Astrocyte (in vitro differentiated cells and primary cell): ENCODE data around the gene MYOM3. TPM values are rescaled to one million over a fixed set of nuclear protein-coding genes. Genes with fewer than 3 reads are reported as not detected.

ENCODE experiments used
- DNase-seq: peaks from one replicate; pipeline ENCODE4 v3.0.0-alpha.2; 2010; ENCODE audit warnings: low read depth
- FAIRE-seq: peaks from 2 replicates; lab custom pipeline; 2011; peaks lifted over from hg19 to GRCh38; lab: Jason Lieb, UNC
- H2AFZ ChIP-seq: 2 replicates; pipeline ENCODE4 v1.6.0; 2012; ENCODE audit warnings: low read depth, low read length, inconsistent platforms
- H3K27ac ChIP-seq: 2 replicates; pipeline ENCODE4 v1.5.1; 2011; ENCODE audit warnings: low read depth, low read length, inconsistent platforms
- H3K27me3 ChIP-seq: 2 replicates; pipeline ENCODE4 v1.6.0; 2011; ENCODE audit warnings: low read length, inconsistent platforms; ENCODE audit not compliant: insufficient read depth
- H3K36me3 ChIP-seq: 2 replicates; pipeline ENCODE4 v1.5.1; 2011; ENCODE audit warnings: low read length, inconsistent platforms; ENCODE audit not compliant: insufficient read depth
- H3K4me1 ChIP-seq: 2 replicates; pipeline ENCODE4 v1.5.1; 2011; ENCODE audit warnings: low read length, inconsistent platforms; ENCODE audit not compliant: insufficient read depth
- H3K4me2 ChIP-seq: 2 replicates; pipeline ENCODE4 v1.6.0; 2012; ENCODE audit warnings: low read length, inconsistent platforms
- H3K4me3 ChIP-seq: 2 replicates; pipeline ENCODE4 v1.5.1; 2011; ENCODE audit warnings: low read depth, mild to moderate bottlenecking, low read length, inconsistent platforms; ENCODE audit not compliant: insufficient read depth
- H3K79me2 ChIP-seq: 2 replicates; pipeline ENCODE4 v1.6.0; 2012; ENCODE audit warnings: mild to moderate bottlenecking, low read length, inconsistent platforms; ENCODE audit not compliant: insufficient read depth
- H3K9ac ChIP-seq: 2 replicates; pipeline ENCODE4 v1.6.0; 2012; ENCODE audit warnings: mild to moderate bottlenecking, low read length, inconsistent platforms
- H3K9me3 ChIP-seq: 2 replicates; pipeline ENCODE4 v1.5.1; 2012; ENCODE audit warnings: low read depth, mild to moderate bottlenecking, low read length, inconsistent platforms; ENCODE audit not compliant: insufficient read depth
- H4K20me1 ChIP-seq: 2 replicates; pipeline ENCODE4 v1.6.0; 2012; ENCODE audit warnings: low read length, inconsistent platforms; ENCODE audit not compliant: insufficient read depth
- H3K27ac Mint-ChIP-seq: one replicate; pipeline ENCODE4 v1.8.0; 2021; ENCODE audit warnings: mild to moderate bottlenecking, mixed read lengths; ENCODE audit not compliant: unreplicated experiment
- H3K27me3 Mint-ChIP-seq: one replicate; pipeline ENCODE4 v1.8.0; 2021; ENCODE audit warnings: low read depth, mixed read lengths; ENCODE audit not compliant: unreplicated experiment
- H3K36me3 Mint-ChIP-seq: one replicate; pipeline ENCODE4 v1.8.0; 2021; ENCODE audit warnings: low read depth, mixed read lengths; ENCODE audit not compliant: unreplicated experiment
- H3K4me1 Mint-ChIP-seq: one replicate; pipeline ENCODE4 v1.8.0; 2021; ENCODE audit warnings: low read depth, mixed read lengths; ENCODE audit not compliant: unreplicated experiment
- H3K4me3 Mint-ChIP-seq: one replicate; pipeline ENCODE4 v1.8.0; 2021; ENCODE audit warnings: mild to moderate bottlenecking, moderate library complexity, mixed read lengths; ENCODE audit not compliant: unreplicated experiment
- H3K9me3 Mint-ChIP-seq: one replicate; pipeline ENCODE4 v1.8.0; 2021; ENCODE audit warnings: mild to moderate bottlenecking, mixed read lengths; ENCODE audit not compliant: unreplicated experiment
- EZH2 ChIP-seq: IDR thresholded peaks from 2 replicates; pipeline ENCODE4 v1.6.1; 2012; ENCODE audit warnings: mild to moderate bottlenecking, low read length, inconsistent platforms; ENCODE audit not compliant: insufficient read depth
- total RNA-seq: library from RNA; stranded (reverse); gene quantifications from 2 replicates; pipeline ENCODE4 v1.2.1, GENCODE V29; 2021
- TF ChIP-seq, protein P1 (sequence below): IDR thresholded peaks from 2 replicates; pipeline ENCODE4 v1.5.1; 2011; ENCODE audit warnings: low read depth, mild to moderate bottlenecking, inconsistent platforms, low read length, moderate library complexity; ENCODE audit not compliant: insufficient read depth

MYOM3 gene
- total RNA-seq, 1 donor from 2014 or later: 1.0 TPM

DNA sequence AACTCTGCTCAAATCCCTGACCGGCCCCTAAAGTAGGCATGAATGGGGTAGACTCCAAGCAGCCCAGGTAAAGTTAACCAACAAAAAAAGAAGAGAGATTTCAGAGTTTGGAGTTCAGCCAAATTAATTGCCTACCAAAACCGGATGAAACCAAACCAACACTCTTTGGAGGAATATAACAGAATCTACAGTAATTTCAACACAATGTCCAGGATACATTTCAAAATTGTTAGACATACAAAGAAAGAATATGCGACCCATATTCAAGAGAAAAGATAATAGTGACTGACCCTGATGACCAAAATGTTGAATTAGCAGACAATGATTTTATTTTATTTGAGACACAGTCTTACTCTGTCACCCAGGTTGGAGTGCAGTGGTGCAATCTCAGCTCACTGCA lies 18.4 kb upstream of the MYOM3 start:
- Histone ChIP-seq H3K9ac (no peak overlapping the region), H3K79me2 (no peaks in the 10 kb centered on the region), H3K27ac (no peak overlapping the region), H3K27me3 (peaks cover 2% of the 10 kb centered on the region), H4K20me1 (no peaks in the 10 kb centered on the region), H3K36me3 (no peaks in the 10 kb centered on the region), H3K4me1 (no peaks in the 10 kb centered on the region), H3K9me3 (no peaks in the 10 kb centered on the region), H3K4me3 (no peak overlapping the region), H2AFZ (no peak overlapping the region), H3K4me2 (no peak overlapping the region)
- no peak for FAIRE-seq
- H3K9me3 Mint-ChIP-seq: peaks cover 12% of the 10 kb centered on the region
- H3K27me3 Mint-ChIP-seq: no peaks in the 10 kb centered on the region
- H3K4me1 Mint-ChIP-seq: no peaks in the 10 kb centered on the region
- no peaks in the 10 kb centered on the region for H3K36me3 Mint-ChIP-seq
- H3K27ac Mint-ChIP-seq: no peak overlapping the region
- TF ChIP-seq EZH2: no peak
- TF ChIP-seq, protein P1, sequence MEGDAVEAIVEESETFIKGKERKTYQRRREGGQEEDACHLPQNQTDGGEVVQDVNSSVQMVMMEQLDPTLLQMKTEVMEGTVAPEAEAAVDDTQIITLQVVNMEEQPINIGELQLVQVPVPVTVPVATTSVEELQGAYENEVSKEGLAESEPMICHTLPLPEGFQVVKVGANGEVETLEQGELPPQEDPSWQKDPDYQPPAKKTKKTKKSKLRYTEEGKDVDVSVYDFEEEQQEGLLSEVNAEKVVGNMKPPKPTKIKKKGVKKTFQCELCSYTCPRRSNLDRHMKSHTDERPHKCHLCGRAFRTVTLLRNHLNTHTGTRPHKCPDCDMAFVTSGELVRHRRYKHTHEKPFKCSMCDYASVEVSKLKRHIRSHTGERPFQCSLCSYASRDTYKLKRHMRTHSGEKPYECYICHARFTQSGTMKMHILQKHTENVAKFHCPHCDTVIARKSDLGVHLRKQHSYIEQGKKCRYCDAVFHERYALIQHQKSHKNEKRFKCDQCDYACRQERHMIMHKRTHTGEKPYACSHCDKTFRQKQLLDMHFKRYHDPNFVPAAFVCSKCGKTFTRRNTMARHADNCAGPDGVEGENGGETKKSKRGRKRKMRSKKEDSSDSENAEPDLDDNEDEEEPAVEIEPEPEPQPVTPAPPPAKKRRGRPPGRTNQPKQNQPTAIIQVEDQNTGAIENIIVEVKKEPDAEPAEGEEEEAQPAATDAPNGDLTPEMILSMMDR: no peak
- DNase-seq: no peak
- H3K4me3 Mint-ChIP-seq: no peak overlapping the region

DNA sequence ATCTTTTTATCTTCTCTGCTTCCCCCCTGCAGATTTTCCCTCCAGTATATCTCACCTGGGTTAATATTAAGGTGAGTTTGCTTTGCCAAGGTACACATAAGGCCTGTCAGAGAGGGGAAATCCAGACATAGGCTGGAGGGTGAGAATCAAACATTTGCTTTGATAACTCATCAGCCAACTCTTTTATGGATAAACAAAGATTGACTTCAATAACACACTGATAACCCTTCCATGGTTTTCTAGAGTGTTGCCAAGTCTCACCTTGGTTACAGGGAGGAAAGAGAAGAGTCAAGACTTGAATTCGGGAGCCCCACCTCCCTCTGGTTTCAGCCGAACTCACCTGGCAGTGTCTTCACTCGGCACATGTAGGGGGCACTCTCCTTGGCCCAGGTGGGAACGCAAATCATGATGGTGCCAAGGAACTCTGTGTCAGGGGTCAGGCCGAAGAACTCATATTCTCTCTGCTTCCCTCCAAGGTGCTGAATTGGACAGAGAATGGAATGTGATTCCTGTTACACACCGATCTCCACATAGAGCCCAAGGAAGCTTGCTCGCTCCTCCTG lies 15.9 kb upstream of the MYOM3 start:
- Histone ChIP-seq H3K9me3 (no peaks in the 10 kb centered on the region), H3K9ac (no peak overlapping the region), H3K27ac (no peak overlapping the region), H3K27me3 (no peaks in the 10 kb centered on the region), H2AFZ (no peak overlapping the region), H3K4me1 (no peaks in the 10 kb centered on the region), H4K20me1 (no peaks in the 10 kb centered on the region), H3K4me3 (no peak overlapping the region), H3K4me2 (no peak overlapping the region), H3K79me2 (no peaks in the 10 kb centered on the region), H3K36me3 (no peaks in the 10 kb centered on the region)
- no peaks in the 10 kb centered on the region for H3K36me3 Mint-ChIP-seq
- H3K27me3 Mint-ChIP-seq: no peaks in the 10 kb centered on the region
- DNase-seq (no peak), FAIRE-seq (no peak)
- TF ChIP-seq, protein P1: no peak
- no peak for TF ChIP-seq EZH2
- no peak overlapping the region for H3K27ac Mint-ChIP-seq
- H3K4me1 Mint-ChIP-seq: peaks cover 3% of the 10 kb centered on the region
- H3K4me3 Mint-ChIP-seq: no peak overlapping the region
- H3K9me3 Mint-ChIP-seq: peaks cover 9% of the 10 kb centered on the region

DNA sequence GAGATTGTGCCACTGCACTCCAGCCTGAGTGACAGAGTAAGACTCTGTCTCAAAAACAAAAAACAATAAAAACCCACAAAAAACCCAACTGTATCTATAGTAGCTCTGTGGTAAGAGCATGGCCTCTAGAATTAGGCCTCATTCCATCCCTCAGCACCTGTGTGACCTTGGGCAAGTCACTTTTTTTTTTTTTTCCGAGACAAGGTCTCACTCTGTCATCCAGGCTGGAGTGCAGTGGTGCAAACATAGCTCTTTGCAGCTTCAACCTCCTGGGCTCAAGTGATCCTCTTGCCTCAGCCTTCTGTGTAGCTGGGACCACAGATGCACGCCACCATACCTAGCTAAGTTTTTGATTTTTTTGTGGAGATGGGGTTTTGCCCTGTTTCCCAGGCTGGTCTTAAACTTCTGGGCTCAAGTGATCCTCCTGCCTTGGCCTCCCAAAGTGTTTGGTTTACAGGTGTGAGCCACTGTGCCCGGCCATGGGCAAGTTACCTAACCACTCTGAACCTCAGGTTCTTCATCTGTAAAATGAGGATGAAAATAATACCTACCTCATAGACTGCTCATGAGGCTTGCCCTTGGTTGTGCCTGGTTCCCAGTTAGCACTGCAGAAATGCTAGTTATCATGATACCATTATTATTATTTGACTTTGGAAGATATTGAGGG lies 15.3 kb upstream of the MYOM3 start:
- no peaks in the 10 kb centered on the region for H3K27me3 ChIP-seq
- no peak for DNase-seq

More for the DNA sequence above, 15.3 kb upstream of the MYOM3 start:
- H3K4me1 Mint-ChIP-seq: peaks cover 3% of the 10 kb centered on the region
- H3K9ac ChIP-seq: no peak overlapping the region
- no peaks in the 10 kb centered on the region for H3K36me3 Mint-ChIP-seq
- no peak for FAIRE-seq
- no peaks in the 10 kb centered on the region for H3K9me3 ChIP-seq
- H3K9me3 Mint-ChIP-seq: peaks cover 9% of the 10 kb centered on the region
- TF ChIP-seq EZH2: no peak
- TF ChIP-seq, protein P1: no peak
- no peaks in the 10 kb centered on the region for H3K36me3 ChIP-seq
- no peaks in the 10 kb centered on the region for H3K79me2 ChIP-seq
- no peak overlapping the region for H3K4me2 ChIP-seq
- H3K27me3 Mint-ChIP-seq: no peaks in the 10 kb centered on the region
- H2AFZ ChIP-seq: no peak overlapping the region
- H3K4me3 Mint-ChIP-seq: no peak overlapping the region
- H3K4me1 ChIP-seq: no peaks in the 10 kb centered on the region
- no peak overlapping the region for H3K4me3 ChIP-seq
- no peak overlapping the region for H3K27ac Mint-ChIP-seq
- no peak overlapping the region for H3K27ac ChIP-seq
- H4K20me1 ChIP-seq: no peaks in the 10 kb centered on the region
